NCI-H526 (cell line): ENCODE results near the gene CACNA1H.
"Not testable (repeated sequence)": the region's sequence is repeated elsewhere in the genome, so short reads cannot be mapped to it uniquely, and the experiment has no call there.

ENCODE experiments used
- DNase-seq, 2 experiments: peaks; one replicate each; lab custom pipeline; 2025; lab: John Stamatoyannopoulos, UW

CACNA1H gene

GRCh38 chr16:1175566-1176279, 22.8 kb downstream of the CACNA1H start:
- no peak for DNase-seq

GRCh38 chr16:1176280-1176897, 23.5 kb downstream of the CACNA1H start:
- no peak for DNase-seq

DNA sequence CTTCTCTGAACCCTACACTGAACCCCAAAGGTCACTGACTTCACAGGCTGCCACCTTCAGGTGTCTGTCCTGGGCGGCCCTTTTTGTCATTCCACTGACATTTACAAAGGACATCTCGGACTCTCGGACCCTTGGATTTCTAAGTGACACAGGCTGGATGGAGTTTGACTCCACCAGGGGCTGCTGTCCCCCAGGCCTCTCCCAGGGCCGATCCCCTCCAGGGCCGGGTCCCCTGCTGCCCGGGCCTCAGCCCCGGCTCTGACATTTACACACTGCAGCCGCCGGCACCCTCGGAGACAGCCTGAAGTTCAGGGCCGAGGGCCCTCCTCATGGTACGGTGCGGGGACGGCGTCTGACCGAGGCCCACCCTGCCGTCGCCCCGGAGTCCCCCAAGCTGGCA, 24.1 kb downstream of the CACNA1H start:
- DNase-seq: no peak

DNA sequence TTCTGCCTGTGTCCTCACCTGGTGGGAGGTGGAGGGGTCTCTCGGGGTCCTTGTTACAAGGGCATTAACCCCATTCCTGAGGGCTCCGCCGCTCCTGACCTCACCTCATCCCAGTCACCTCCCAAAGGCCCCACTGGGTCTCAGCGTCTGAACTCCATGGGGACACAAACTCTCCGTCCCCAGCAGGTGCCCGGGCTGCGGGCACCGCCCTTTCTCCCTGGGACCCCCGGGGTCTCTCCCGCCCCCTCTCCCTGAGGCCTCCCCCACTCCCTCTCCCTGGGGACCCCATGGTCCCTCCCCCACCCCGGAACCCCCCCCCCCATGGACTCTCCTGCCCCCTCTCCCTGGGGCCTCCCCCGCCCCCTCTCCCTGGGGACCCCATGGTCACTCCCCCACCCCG, 24.8 kb downstream of the CACNA1H start:
- no peak for DNase-seq

- no peak for DNase-seq
These were observed 25.5 kb downstream of the CACNA1H start for GRCh38 chr16:1178295-1178910.

DNA sequence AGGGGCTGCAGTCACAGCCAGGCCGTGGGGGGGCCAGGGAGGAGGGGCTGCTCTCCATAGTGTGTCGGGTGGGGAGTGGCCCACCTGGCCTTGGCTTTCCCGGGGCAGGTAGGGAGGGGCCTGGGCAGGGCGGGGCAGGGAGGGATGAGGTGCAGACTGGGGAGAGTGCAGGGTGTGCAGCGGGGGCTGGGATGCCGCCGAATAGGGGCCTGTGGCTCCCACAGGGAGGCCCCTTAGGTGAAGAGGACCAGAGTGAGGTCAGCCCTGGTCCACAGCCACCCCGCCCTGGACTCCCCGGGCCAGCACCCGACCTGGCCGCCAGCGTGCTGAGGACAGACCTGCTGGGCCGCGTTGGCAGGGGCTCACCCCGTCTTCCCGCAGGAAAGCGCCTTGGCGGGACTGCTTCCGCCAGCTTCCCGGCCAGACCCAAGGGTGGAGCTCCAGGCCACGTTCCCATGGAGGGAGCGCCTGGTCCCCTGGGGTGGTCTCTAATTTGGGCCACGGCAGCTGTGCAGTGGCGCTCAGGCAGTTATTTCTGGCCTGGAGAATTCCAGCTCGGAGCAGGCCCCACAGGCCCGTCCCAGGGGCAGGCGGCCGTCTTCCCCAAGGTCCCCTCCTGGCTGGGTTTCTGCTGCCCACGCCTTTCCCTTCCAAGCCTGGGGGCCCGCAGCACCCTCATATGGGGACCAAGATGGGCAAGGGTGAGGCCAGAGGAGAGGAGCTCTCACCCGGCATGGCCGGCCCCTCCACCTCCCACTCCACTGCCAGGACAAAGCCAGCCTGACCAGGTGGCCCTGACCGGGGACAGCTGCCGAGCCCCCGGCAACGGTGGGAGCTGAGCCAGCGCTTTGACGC, 27.9 kb downstream of the CACNA1H start:
- DNase-seq: no peak

GRCh38 chr16:1181404-1182315, 28.8 kb downstream of the CACNA1H start:
- DNase-seq: no peak

GRCh38 chr16:1182316-1182671, 29.4 kb downstream of the CACNA1H start:
- DNase-seq: no peak

DNA sequence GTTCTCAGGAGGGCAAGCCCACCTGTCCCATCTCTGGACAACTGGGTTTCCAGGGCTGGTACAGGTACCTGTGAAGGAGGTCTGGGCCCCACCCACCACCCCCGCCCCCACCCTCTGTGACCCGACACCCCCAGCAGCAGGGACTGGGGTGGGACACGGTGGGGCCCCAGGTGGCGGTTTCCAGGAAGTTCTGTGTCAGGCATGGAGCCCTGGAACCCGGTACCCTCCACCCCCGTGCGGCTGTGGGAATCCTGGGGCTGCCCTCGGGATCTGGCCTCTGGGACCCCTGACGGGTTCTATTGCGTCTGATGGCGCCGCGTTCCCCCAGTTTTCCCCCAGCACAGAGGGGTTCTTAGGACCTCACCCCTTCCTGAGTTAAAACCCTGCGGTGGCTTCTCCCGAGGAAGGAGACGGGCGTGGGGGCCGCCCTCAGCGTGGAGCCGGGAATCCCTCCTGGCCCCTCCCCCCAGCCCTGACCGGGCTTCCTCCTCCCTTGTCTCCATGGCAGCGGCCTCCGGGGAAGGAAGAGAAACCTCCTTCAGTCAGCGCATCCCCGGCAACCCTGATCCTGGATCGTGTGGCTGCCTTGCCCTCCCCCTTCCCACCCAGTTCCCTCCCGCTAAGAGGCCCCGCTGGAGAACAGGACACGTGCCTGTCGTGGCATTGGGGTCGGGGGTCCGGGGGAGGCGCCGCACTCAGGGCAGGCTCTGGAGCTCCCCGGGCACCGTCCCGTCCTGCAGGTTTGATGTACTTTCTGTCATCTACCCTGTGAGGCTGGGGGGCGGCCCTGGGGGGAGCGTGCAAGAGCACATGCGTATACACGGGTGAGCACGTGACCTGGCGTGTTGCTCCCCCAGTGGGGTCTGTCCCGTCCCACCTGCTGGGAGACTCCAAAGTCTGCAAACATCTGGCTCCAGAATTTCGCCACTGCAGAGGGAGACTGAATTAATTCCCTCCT, 30.3 kb downstream of the CACNA1H start:
- peak in 1 of 2 experiments; percentile 51 for DNase-seq

DNA sequence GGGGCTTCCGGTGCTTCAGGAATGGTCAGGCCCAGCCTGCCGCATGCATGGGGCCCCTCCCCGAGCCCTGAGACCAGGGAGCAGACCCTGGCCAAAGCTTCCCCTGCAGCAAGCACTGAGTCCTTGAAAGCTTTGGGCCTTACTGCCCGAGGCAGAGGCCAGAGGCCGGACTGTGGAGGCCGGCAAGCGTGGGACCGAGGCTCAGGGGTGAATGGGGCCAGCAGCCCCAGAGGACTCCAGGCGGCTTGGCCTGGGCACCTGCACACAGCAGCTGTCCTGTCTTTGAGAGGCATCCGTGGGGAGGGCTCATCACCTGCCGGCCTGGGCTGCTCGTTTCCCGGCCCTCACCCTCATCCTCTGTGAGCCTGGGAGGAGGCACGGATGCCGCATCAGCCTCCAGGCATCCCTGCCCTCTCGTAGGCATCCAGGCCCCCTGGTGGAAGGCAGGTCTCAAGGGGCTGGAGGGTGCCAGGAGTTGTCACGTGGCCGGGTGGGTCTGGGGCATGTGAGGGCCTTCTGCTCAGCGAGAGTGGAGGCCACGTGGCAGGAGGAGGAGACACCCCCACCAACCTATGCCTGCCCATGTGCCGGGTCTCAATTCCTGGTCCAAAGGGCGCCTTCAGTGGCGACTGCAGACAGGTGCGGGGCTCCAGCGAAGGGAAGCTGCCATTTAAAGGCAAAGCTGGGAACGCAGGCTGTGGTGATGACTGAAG, 31.4 kb downstream of the CACNA1H start:
- peak; percentile 19 to 67 for DNase-seq

GRCh38 chr16:1184980-1185379, 32.1 kb downstream of the CACNA1H start:
- no peak for DNase-seq

GRCh38 chr16:1185460-1186207, 32.7 kb downstream of the CACNA1H start:
- DNase-seq: not testable (repeated sequence)

DNA sequence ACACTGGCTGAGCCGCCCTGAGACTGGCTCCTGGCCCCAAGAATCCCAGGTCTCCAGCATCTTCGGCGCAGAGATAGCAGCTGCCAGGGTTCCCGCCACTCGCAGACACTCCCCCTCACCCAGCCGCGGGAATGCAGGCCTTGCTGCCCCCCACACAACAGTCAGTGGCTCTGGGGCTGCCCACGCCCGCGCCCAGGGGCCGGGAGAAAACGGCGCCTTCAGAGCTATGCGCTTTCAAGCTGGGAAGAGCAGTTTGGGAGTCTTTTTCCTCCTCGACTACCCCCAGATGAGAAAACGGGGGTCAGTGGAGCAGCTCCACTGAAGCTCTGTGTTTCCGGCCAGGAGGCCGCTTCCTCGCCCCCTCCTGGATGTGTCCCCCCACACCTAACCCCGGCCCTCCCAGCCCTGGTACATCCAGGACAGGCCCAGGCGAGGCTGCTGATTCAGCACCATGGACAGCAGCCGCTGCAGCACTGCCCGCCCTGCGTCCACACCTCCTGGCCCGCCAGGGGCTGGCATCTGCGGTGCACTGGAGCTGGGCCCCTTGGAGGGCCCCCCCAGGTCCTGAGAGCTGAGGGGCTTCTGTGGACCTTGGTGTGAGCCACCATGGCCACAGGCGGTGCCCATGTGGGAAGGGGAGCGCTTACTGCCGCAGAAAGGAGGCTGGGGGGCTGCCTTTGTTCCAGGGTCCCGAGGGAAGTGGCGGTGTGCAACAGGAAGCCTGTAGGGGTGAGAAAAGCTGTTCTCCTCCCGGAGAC, 35.7 kb downstream of the CACNA1H start:
- no peak for DNase-seq

GRCh38 chr16:1189455-1189854, 36.5 kb downstream of the CACNA1H start:
- no peak for DNase-seq

GRCh38 chr16:1190789-1191188, 37.9 kb downstream of the CACNA1H start:
- not testable (repeated sequence) for DNase-seq

DNA sequence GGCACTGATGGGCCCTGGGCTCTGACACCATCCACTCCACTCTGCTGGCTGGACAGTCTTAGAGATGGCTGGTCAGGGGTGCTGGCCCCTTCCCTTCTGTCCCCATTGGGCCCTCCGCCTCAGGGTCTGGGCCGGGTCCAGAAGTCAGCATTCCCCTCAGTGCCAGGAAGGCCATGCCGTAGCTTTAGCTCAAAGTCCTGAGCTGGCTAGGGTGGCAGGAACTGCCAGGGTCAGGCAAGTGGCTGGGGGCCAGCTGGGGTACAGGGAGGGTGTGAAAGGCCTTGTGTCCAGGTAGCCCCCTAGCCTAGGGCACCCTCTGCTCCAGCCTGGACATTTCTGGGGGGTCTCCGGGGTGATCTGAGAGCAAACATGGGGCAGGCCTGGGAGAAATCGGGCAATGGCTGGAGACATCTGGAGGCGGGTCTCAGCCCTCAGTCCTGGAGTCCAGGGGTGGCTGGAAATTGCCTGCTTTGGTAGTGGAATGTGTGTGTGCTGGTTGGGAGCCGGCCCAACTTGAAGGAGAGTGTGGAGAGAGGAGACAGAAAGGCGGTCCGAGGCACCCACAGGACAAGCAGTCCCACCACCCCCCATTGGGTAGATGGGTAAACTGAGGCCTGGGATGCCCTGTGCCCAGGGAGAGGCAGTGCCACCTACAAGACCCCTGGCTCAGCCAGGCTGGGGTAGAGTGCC, 39.6 kb downstream of the CACNA1H start:
- DNase-seq: no peak

DNA sequence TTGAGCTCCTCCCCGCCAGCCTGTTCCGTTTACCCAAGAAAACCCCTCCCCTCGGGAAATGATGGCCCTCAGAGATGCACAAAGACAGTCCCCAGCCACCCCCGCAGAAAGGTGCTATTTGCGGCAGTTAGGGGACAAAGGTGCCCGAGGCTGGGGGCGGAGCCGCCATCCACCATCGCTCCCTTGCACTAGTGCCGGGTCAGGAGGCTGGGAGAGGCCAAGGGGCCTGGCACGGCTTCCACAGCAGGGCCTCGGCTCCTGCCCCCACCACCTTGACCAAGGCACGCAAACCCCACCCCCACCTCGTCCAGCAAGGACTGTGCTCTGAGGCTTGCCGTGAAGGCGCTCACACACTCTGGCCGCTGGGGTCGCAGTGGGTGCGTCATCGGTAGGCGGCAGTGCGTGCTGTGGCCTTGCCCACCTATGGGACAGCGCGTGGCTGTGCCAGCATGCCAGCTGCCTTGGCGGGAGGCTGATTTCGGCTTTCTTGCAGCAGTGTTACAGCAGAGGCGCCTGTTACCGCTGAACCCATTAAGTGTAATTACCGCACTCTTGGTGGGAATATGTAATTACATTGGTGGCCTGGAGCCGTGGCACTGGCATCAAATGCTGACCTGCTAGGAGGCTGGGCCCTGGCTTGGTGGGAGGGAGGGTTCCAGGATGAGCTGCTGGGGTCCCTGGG, 40.4 kb downstream of the CACNA1H start:
- no peak for DNase-seq
